ENCODE data around the gene SH2D7.

SH2D7 gene

GRCh38 chr15:78061963-78062427 lies 30.4 kb upstream of the SH2D7 start:
- DNase-seq: peak; percentile 61

- no peak for DNase-seq
Observed at GRCh38 chr15:78063217-78063616, 29.1 kb upstream of the SH2D7 start.

- no peak for DNase-seq
Observed at GRCh38 chr15:78063970-78064385, 28.4 kb upstream of the SH2D7 start.

- no peak for DNase-seq
Observed at GRCh38 chr15:78064544-78064943, 27.8 kb upstream of the SH2D7 start.

GRCh38 chr15:78065284-78065872 lies 27.0 kb upstream of the SH2D7 start:
- peak; percentile 45 for DNase-seq

GRCh38 chr15:78065973-78066946 lies 26.1 kb upstream of the SH2D7 start:
- no peak for DNase-seq

GRCh38 chr15:78067328-78068228 lies 24.8 kb upstream of the SH2D7 start:
- DNase-seq: no peak

GRCh38 chr15:78069052-78069414 lies 23.3 kb upstream of the SH2D7 start:
- no peak for DNase-seq

GRCh38 chr15:78069462-78070029 lies 22.8 kb upstream of the SH2D7 start:
- no peak for DNase-seq

GRCh38 chr15:78070049-78070700 lies 22.2 kb upstream of the SH2D7 start:
- DNase-seq: no peak

GRCh38 chr15:78071383-78071782 lies 21.0 kb upstream of the SH2D7 start:
- DNase-seq: no peak

- no peak for DNase-seq
Observed at GRCh38 chr15:78072080-78072892, 20.1 kb upstream of the SH2D7 start.

GRCh38 chr15:78073046-78073787 lies 19.1 kb upstream of the SH2D7 start:
- DNase-seq: no peak

GRCh38 chr15:78075490-78076230 lies 16.7 kb upstream of the SH2D7 start:
- no peak for DNase-seq

GRCh38 chr15:78076231-78077052 lies 15.9 kb upstream of the SH2D7 start:
- no peak for DNase-seq

- peak; percentile 75 for DNase-seq
Observed at GRCh38 chr15:78077053-78077870, 15.1 kb upstream of the SH2D7 start, which contains the start of gene TBC1D2B. TBC1D2B (minus strand) TSS chr15:78077711; CDS start chr15:78077652, 59 bp downstream.

- no peak for DNase-seq
Observed at GRCh38 chr15:78077871-78078210, 14.5 kb upstream of the SH2D7 start.
